NOMO-1 treated with DMSO at 0.1 percent for 48 hours (cell line): ENCODE data around the gene TUBG2.
"Not testable (repeated sequence)": the region's sequence is repeated elsewhere in the genome, so short reads cannot be mapped to it uniquely, and the experiment has no call there.

Experiments
- DNase-seq: peaks from one replicate; lab custom pipeline; 2025; ENCODE audit not compliant: unreplicated experiment; lab: John Stamatoyannopoulos, UW

The TUBG2 gene

GRCh38 chr17:42659079-42659931, at the start of gene TUBG2:
TUBG2 (plus strand) TSS chr17:42659284; CDS start chr17:42659504, 220 bp downstream.
- DNase-seq: peak; percentile 44

DNA sequence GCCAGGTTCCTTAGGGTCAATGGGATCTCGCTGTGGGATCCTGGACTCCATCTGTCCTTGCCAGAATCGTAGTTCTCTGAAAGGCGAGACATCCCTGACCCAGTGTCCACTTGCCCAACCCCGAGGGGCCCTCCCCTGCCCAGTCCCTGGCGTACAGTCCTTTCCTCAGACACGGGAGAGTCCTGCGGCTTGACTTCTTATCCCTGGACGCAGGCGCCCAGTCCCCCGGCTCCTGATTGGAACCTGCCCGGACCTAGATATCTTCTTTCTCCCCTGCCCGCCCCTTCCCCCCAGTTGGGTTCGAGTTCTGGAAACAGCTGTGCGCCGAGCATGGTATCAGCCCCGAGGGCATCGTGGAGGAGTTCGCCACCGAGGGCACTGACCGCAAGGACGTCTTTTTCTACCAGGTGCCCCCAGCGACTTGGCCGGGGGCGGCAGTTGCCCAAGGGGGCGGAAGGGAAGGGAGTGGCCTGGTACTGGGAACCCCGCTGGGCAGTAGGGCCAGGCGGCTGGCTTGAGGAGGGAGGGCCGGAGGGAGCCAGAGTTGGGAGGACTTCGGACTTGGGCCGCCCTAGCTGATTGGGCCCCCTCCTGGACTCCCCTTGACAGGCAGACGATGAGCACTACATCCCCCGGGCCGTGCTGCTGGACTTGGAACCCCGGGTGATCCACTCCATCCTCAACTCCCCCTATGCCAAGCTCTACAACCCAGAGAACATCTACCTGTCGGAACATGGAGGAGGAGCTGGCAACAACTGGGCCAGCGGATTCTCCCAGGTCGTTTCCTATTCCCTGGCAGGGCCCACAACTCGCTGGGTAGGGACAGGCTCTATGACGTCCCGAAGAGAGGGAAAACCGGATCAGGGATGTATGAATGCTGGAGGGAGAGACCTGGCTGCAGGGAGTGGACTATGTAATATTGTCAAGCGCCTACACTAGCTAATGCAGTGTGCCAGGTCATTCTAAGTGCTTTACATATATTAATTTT, 49.0 kb upstream of the TUBG2 start:
- not testable (repeated sequence) for DNase-seq

DNA sequence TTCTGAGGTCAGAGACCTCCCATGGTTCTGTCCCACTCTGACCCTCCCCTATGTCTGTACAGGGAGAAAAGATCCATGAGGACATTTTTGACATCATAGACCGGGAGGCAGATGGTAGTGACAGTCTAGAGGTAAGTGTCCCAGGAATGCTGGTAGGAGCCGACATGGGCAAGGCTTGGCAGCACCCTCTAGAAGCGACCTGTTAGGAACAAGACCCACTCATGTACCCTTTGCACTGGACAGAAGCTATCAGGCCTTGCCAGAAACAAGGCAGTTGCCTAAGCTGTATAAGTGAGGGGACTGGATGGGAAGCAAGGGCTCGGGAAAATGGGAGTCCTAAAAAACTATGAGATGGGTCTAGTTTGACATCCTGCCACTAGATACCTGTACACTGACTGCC, 47.1 kb upstream of the TUBG2 start:
- DNase-seq: no peak

DNA sequence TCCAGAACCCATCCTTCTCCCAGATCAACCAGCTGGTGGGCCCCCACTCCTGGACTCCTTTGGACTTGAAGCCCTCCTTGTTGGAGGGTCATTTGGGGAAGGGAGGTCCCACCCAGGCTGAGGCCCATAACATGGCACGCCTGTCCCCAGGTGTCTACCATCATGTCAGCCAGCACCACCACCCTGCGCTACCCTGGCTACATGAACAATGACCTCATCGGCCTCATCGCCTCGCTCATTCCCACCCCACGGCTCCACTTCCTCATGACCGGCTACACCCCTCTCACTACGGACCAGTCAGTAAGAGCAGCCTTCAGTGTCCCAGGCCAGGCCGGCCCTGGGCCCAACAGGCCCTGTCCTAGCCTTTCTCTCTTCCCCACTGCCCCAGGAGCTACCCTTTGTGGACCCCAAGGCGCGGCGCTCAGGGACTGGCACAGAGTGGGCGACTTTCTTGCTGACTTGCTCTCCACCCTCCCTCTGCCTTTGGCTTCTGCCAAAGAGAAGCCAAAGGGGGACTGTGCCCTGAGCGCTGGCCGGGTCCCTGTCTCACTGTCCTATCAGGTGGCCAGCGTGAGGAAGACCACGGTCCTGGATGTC, 45.3 kb upstream of the TUBG2 start:
- DNase-seq: no peak

DNA sequence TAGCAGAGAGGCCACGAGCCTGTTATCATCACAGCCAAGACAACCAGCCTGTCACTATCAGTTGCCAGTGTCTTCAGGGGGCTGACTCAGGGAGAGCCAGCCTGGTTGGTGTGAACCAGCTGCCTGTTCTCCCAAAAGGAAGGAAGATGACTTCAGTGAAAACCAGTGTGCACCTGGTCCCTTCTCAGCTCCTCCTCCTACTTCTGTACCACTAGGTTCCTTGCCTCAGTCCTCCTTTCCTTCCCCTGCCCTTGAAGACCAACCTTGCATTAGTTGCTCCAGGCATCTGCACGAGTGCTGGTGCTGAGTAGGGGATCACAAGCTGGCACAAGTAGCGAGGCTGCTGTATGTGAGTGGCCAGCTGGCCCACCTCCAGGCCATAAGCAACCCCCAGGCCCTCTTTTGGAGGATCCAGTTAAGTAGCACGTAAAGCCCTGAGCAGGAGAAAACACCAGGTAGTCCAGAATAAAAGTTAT, 41.1 kb upstream of the TUBG2 start:
- no peak for DNase-seq

GRCh38 chr17:42618442-42619150, 40.5 kb upstream of the TUBG2 start:
- no peak for DNase-seq

GRCh38 chr17:42621987-42622386, 37.1 kb upstream of the TUBG2 start:
- DNase-seq: not testable (repeated sequence)

DNA sequence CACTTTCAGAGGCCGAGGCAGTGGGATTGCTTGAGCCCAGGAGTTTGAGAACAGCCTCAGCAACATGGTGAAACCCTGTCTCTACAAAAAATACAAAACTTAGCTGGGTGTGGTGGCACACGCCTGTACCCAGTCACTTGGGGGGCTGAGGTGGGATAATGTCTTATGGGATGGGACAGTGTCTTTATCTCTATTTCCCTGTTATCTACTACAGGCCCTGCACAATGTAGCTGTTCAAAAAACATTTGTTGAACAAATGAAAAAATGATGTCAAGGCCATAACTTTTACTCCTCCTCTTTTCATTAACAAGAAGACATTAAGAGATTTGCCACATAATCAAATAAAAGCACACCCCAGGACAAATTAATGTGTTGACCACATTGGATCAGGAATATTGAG, 35.8 kb upstream of the TUBG2 start:
- DNase-seq: no peak

DNA sequence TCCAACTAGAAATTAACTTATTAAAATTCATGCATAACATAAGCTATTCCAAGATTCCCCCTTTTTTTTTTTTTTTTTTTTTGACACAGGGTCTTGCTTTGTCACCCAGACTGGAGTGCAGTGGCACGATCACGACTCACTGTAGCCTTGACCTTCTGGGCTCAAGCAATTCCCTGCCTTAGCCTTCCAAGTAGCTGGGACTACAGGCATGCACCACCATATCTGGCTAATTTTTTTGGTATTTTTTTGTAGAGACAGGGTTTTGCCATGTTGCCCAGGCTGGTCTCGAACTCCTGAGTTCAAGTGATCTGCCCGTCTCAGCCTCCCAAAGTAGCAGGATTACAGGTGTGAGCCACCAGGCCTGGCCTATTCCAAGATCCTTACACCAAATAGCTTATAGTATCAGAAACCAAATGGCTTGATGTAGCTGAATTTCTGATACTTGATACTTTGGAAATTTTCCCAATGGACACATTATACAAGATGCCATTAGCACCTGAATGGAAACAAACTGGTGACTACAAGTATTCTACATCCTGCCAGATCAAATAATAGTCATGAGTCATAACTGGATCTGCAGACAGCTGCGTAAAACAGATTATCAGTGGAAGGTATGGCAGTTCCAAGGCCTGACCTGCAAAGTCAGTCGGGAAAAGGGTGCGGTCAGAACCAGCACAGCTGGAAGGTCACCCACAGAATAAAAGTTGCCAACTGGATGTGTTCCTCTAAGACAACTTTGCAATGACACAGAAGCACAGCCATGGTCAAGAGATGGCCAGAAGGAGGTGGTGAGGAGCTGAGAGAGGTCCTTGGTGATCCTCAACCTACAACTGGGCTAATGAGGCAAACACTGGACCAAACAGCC, 35.1 kb upstream of the TUBG2 start:
- no peak for DNase-seq

DNA sequence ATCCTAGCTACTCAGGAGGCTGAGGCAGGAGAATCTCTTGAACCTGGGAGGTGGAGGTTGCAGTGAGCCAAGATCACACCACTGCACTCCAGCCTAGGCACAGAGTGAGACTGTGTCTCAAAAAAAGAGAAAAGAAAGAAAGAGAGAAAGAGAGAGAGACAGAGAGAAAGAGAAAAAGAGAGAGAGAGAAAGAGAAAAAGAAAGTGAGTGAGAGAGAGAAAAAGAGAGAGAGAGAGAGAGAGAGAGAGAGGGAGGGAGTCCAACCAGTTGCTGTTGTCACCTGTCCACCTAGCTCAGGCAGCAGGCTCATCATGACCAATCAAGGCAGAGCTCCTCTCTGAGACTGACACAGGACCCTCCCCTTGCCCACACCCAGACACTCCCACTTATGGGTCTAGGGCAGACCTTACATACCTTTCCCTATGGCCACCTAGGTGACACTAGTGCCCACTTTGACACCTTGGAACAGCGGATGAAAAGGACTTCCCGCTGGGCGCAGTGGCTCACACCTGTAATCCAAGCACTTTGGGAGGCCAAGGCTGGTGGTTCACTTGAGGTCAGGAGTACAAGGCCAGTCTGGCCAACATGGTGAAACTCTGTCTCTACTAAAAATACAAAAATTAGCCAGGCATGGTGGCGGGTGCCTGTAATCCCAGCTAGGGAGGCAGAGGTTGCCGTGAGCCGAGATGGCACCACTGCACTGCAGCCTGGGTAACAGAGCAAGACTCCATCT, 31.9 kb upstream of the TUBG2 start:
- DNase-seq: not testable (repeated sequence)

DNA sequence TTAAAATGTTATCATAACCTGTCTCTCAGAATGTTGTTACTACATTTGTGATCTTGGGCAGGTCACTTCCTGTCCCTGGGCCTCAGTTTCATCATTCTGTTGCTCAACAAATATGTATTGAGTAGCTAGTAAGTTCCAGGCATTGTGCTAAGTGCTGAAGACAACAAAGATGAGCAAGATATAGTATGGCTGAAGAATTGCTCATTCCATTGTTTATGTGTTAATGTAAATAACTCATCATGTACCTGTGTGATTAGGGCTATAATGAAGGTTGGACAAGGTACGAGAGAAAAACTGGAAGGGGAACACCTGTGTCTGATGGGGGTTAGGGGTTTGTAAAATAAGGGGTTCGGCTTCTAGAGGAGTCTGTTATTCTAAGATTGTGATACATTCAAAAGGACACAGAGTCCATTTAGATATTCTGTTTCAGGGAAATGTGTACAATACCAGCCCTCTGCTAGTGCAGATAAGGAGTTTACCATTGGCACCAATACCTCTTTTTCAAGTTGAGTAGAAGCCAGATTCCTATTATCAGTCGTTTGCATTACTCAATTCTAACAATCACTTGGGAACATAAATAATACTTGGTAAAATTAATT, 29.6 kb upstream of the TUBG2 start:
- peak; percentile 33 for DNase-seq

- no peak for DNase-seq
Observed at GRCh38 chr17:42632949-42633444, 26.1 kb upstream of the TUBG2 start.

DNA sequence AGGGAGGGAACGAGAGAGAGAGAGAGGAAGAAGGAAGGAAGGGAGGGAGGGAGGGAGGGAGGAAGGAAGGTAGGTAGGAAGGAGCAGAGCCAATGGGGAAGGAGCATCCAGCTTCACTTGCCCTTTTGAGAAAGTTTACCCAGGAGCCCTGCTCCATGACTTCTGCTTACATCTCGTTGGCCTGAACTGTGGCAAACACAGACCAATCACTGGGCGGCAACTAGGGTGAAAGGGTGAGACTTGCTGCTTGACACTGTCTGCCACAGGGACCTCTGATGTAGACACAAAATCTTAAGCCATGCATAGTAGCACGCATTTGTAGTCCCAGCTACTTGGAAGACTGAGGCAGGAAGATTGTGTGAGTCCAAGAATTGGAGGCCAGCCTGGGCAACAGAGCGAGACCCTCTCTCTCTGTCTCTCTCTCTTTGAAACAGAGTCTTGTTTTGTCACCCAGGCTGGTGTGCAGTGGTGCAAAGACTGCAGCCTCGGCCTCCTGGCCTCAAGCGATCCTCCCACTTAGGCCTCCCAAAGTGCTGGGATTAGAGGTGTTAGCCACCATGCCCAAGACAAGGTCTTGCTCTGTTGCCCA, 19.5 kb upstream of the TUBG2 start:
- no peak for DNase-seq

DNA sequence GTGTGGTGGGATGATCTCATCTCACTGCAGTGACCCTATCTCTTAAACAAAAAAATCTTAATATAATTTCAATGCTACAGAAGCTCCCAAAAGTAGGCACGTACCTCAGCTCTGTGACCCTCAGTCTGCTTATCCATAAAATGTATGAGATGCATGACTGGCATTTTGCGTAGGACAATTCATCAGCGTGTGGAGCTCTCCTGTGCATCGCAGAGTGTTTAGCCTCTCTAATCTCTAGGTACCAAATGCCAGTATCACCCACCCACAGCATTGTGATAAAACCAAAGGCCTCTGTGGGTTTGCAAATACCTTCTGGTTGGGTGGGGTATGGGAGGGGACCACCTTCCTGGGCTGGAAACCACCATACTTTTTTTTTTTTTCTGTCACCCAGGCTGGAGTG, 19.0 kb upstream of the TUBG2 start:
- DNase-seq: no peak

GRCh38 chr17:42642336-42642735, 16.7 kb upstream of the TUBG2 start:
- no peak for DNase-seq

DNA sequence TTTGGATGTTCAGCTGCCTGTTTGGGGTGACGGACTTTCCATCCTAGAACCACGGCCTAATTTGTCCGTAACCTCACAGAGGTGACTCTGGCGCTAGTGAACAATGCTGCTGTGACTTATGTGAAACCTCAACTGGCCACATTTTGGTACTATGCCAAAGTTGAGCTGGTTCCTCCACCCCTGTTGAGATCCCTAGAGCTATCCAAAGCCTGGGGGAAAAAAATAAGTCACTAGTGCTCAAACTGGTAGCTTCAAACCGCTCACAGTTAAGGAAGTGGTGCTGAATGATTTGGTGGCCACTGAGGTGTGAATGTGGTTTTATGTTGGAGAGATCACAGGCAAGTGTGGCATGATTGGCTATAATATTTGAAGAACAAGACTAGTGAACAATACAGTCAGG, 11.3 kb upstream of the TUBG2 start:
- DNase-seq: no peak

GRCh38 chr17:42651392-42651791, 7.7 kb upstream of the TUBG2 start:
- peak; percentile 63 for DNase-seq
